ENCODE data around the gene SSBP2. TPM values are rescaled to one million over a fixed set of nuclear protein-coding genes. Genes with fewer than 3 reads are reported as not detected.
"Not testable (repeated sequence)": the region's sequence is repeated elsewhere in the genome, so short reads cannot be mapped to it uniquely, and the experiment has no call there.

Gene SSBP2
- total RNA-seq, 2 donors from 2014 or later: 25.1 to 26.9 TPM

DNA sequence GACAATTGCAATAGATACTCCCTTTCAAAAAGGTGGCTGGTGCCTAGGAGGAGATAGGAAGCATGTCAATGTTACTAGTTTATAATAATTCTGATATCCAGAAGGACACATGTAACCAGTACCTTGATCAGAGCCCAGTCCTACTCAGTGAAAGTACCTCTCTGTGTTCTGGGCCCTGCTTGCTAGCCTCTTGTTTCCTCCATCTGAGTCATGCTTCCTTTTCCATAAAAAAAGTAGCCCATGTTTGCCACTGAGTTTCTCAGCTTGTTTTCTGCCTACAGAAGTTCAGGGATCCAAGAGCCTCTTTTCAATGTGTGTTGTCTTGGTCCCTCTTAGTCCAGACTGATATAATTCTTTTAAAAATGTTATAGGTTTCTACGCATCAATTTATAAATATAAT, 149.0 kb downstream of the SSBP2 start:
- Histone ChIP-seq H3K9me3 (no peaks in the 10 kb centered on the region), H3K27ac (no peak overlapping the region), H3K36me3 (no peaks in the 10 kb centered on the region), H3K4me1 (replicated peaks) (no peaks in the 10 kb centered on the region), H3K4me3 (no peak overlapping the region), H3K27me3 (replicated peaks; ENCODE audit: insufficient read depth) (no peaks in the 10 kb centered on the region)
- DNase-seq (ENCODE audit: low spot score): no peak
- intact Hi-C loops (cut with DNase I): no loop called here
- 95% methylated on average over 1 of the region's 1 CpG for WGBS
- TF ChIP-seq POLR2AphosphoS5 (IDR thresholded peaks at IDR 0.05) (no peak), POLR2A (IDR thresholded peaks at IDR 0.05) (no peak)
- TF ChIP-seq, protein P1, sequence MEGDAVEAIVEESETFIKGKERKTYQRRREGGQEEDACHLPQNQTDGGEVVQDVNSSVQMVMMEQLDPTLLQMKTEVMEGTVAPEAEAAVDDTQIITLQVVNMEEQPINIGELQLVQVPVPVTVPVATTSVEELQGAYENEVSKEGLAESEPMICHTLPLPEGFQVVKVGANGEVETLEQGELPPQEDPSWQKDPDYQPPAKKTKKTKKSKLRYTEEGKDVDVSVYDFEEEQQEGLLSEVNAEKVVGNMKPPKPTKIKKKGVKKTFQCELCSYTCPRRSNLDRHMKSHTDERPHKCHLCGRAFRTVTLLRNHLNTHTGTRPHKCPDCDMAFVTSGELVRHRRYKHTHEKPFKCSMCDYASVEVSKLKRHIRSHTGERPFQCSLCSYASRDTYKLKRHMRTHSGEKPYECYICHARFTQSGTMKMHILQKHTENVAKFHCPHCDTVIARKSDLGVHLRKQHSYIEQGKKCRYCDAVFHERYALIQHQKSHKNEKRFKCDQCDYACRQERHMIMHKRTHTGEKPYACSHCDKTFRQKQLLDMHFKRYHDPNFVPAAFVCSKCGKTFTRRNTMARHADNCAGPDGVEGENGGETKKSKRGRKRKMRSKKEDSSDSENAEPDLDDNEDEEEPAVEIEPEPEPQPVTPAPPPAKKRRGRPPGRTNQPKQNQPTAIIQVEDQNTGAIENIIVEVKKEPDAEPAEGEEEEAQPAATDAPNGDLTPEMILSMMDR (IDR thresholded peaks at IDR 0.05): no peak

DNA sequence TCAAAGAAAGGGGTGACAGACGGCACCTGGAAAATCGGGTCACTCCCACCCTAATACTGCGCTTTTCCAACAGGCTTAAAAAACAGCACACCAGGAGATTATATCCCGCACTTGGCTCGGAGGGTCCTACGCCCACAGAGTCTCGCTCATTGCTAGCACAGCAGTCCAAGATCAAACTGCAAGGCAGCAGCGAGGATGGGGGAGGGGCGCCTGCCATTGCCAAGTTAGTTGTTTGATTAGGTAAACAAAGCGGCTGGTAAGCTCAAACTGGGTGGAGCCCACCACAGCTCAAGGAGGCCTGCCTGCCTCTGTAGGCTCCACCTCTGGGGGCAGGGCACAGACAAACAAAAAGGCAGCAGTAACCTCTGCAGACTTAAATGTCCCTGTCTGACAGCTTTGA, 158.8 kb downstream of the SSBP2 start:
- H3K4me1 ChIP-seq (replicated peaks); H3K27ac ChIP-seq; intact Hi-C loops (cut with DNase I); H3K9me3 ChIP-seq; H3K27me3 ChIP-seq (replicated peaks; ENCODE audit: insufficient read depth); H3K4me3 ChIP-seq; DNase-seq (ENCODE audit: low spot score); H3K36me3 ChIP-seq: not testable (repeated sequence)
- 94% methylated on average over 10 of the region's 10 CpGs for WGBS

DNA sequence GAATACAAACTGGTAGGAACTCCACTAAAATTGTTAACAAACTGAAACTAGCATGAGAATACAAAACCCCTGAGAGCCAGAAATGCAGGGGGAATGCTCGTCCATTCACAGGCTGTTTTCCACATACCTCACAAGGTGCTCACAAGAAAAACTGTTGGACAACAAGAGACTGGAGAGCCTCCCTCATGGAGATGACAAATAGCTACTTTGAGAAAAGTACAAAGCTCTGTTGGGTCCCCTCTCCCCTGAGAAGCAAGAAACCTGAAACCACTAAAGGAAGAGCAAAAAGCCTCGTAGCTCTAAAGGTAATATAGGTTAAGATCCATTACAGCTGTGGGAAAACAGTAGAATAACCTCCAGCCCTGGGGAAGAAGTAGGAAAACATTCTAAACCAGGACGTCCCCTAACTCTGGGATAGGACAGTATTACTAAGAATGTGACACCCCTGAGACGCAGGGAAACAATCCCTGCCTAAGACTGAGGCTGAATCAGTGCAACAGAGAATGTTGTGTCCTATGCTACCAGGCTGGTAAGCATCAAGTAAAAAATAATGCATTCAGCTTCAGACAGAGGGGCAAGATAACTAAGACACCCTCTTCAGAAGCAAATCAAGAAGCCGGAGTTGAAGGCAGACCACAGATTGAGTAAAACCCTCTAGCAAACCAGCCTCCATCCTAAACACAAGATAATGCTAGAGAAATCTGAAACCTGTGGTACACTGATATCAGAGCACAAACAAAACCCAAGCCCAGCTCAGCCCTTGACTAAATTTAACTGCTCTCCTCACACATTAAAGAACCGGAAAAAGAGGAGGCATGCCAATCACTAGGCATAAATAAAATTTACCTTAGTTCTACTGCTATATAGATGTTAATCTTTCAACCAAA, 160.2 kb downstream of the SSBP2 start:
- intact Hi-C loops (cut with DNase I): no loop called here
- no peak overlapping the region for H3K4me3 ChIP-seq
- no peaks in the 10 kb centered on the region for H3K9me3 ChIP-seq
- 87% methylated on average over 6 of the region's 6 CpGs for WGBS
- no peak overlapping the region for H3K27ac ChIP-seq
- TF ChIP-seq, protein P1 (IDR thresholded peaks at IDR 0.05): no peak
- TF ChIP-seq POLR2AphosphoS5 (IDR thresholded peaks at IDR 0.05) (no peak), POLR2A (IDR thresholded peaks at IDR 0.05) (no peak)
- DNase-seq (ENCODE audit: low spot score): no peak
- no peaks in the 10 kb centered on the region for H3K36me3 ChIP-seq
- H3K27me3 ChIP-seq (replicated peaks; ENCODE audit: insufficient read depth): no peaks in the 10 kb centered on the region
- no peaks in the 10 kb centered on the region for H3K4me1 ChIP-seq (replicated peaks)

DNA sequence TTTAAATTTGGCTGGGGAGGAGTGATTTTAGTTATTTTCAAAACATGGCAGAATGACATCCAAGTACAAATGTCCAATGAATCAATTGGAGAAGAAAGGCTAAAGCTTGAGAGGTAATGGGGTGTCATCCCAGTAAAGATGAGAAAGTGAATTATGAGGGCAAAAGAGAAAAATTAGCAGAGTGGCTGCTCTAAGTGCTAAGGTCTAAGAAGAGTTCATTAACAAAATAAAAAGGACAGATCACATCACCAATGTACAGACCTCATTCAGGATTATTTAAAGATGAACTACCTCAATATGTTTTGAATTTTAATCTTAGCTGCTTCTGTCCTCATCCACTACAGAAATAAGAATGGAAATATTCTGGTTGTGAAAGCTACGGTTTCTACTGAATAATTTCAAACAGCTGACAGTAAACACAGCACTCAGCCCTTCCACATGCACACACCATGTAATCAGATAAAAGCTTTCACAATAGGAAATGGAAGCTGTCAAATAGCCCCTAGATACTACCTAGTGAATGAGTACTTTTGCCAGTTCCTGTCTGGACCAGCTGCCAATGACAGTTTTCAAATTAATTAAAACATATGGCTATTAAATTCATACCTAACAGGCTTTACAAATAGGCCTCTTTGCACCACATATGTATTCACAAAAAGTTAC, 171.5 kb downstream of the SSBP2 start:
- Histone ChIP-seq H3K27ac (no peak overlapping the region), H3K4me1 (replicated peaks) (no peaks in the 10 kb centered on the region), H3K36me3 (no peaks in the 10 kb centered on the region), H3K9me3 (no peaks in the 10 kb centered on the region), H3K27me3 (replicated peaks; ENCODE audit: insufficient read depth) (no peaks in the 10 kb centered on the region), H3K4me3 (no peak overlapping the region)
- intact Hi-C loops (cut with DNase I): no loop called here
- DNase-seq (ENCODE audit: low spot score): no peak
- WGBS: 47% methylated on average over 1 of the region's 1 CpG
- TF ChIP-seq POLR2A (IDR thresholded peaks at IDR 0.05) (no peak), POLR2AphosphoS5 (IDR thresholded peaks at IDR 0.05) (no peak)
- TF ChIP-seq, protein P1 (IDR thresholded peaks at IDR 0.05): no peak

DNA sequence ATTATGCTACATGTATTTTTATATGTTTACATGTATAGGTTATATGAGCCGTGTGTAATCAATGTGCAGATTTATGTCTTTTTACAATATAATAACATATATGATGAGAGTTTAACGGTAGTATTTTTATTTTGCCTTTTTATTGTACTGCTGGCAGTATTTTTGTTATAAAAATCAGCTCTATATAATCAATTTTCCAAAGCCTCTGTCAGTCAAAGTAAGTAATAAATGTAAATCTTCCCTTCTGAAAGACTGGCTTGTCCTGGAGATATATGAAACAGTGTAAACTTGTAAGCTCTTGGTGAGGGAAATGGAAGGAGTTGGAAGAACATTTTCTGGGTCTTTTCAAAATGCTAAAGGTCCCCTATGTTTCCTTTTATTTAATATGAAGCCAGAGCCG, 173.8 kb downstream of the SSBP2 start:
- WGBS: 67% methylated on average over 3 of the region's 3 CpGs
- Histone ChIP-seq H3K4me1 (replicated peaks) (no peaks in the 10 kb centered on the region), H3K36me3 (no peaks in the 10 kb centered on the region), H3K27ac (no peak overlapping the region), H3K27me3 (replicated peaks; ENCODE audit: insufficient read depth) (no peaks in the 10 kb centered on the region), H3K4me3 (no peak overlapping the region), H3K9me3 (no peaks in the 10 kb centered on the region)
- TF ChIP-seq POLR2AphosphoS5 (IDR thresholded peaks at IDR 0.05): no peak
- TF ChIP-seq POLR2A (IDR thresholded peaks at IDR 0.05): no peak
- TF ChIP-seq, protein P1 (IDR thresholded peaks at IDR 0.05): no peak
- no peak for DNase-seq (ENCODE audit: low spot score)
- intact Hi-C loops (cut with DNase I): no loop called here

Measured in prostate gland (tissue), 2 donors.